ENCODE measurements around the gene IQGAP2. TPM values are rescaled to one million over a fixed set of nuclear protein-coding genes. Genes with fewer than 3 reads are reported as not detected.

Gene IQGAP2
- total RNA-seq, 1 experiment from 2014 or later, result 13.4 TPM

DNA sequence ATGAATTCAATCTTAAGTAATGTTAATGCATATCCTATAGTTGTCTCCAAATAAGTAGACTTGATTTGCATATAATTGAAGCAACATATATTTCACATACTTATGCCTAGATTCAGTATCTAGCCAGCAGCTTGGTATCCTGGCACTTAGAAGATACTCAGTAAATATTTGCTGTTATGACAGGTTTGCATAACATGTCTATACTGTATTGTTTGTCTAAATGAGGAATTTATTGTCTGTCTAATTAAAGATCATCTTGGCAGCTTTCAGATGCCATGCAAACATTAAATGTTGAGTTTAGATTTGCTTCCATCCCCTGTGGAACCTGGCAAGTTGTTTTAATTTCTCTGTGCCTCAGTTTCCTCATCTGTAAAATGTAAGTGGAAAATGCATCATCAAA is 9.4 kb downstream of the IQGAP2 start:
- no peak overlapping the region for H3K27ac Mint-ChIP-seq (ENCODE audit: unreplicated experiment)
- CTCF ChIA-PET, result no interaction called here
- no peaks in the 10 kb centered on the region for H3K4me1 Mint-ChIP-seq (ENCODE audit: low read depth, unreplicated experiment)
- no peak overlapping the region for H3K4me3 Mint-ChIP-seq (ENCODE audit: low read depth, unreplicated experiment)
- intact Hi-C loops (cut with micrococcal nuclease; ENCODE audit: unreplicated experiment), result no loop called here
- no TSS peak for BruUV-seq (replicated peaks)
- H3K27me3 Mint-ChIP-seq (ENCODE audit: unreplicated experiment), result peaks cover 14% of the 10 kb centered on the region
- TF ChIP-seq, protein P1, sequence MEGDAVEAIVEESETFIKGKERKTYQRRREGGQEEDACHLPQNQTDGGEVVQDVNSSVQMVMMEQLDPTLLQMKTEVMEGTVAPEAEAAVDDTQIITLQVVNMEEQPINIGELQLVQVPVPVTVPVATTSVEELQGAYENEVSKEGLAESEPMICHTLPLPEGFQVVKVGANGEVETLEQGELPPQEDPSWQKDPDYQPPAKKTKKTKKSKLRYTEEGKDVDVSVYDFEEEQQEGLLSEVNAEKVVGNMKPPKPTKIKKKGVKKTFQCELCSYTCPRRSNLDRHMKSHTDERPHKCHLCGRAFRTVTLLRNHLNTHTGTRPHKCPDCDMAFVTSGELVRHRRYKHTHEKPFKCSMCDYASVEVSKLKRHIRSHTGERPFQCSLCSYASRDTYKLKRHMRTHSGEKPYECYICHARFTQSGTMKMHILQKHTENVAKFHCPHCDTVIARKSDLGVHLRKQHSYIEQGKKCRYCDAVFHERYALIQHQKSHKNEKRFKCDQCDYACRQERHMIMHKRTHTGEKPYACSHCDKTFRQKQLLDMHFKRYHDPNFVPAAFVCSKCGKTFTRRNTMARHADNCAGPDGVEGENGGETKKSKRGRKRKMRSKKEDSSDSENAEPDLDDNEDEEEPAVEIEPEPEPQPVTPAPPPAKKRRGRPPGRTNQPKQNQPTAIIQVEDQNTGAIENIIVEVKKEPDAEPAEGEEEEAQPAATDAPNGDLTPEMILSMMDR (IDR thresholded peaks at IDR 0.05; ENCODE audit: unreplicated experiment), result no peak
- no peaks in the 10 kb centered on the region for H3K9me3 Mint-ChIP-seq (ENCODE audit: low read depth, unreplicated experiment)
- no peak for DNase-seq
- no peaks in the 10 kb centered on the region for H3K36me3 Mint-ChIP-seq (ENCODE audit: insufficient read depth, unreplicated experiment)

DNA sequence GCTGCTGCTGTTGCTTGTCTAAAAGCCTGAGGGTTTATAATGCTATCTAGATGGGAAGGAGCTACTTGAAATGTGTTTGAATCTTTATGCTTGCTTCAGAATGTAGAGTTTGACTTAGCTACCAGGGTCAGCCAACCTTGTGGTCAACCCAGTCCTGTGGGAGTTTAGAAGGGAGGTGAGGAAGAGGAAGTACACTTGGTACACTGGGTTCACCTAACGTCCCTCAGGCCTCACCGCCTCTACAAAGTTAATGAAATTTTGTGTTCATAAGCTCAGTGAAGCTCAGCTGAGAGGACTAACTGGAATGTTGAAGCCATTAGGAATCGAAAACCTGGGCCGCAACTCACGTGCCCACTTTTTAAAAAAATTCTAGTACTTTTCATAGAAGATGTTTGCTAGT is 10.7 kb downstream of the IQGAP2 start:
- Mint-ChIP-seq H3K27ac (ENCODE audit: unreplicated experiment) (no peak overlapping the region), H3K4me3 (ENCODE audit: low read depth, unreplicated experiment) (no peak overlapping the region), H3K36me3 (ENCODE audit: insufficient read depth, unreplicated experiment) (no peaks in the 10 kb centered on the region), H3K27me3 (ENCODE audit: unreplicated experiment) (peaks cover 14% of the 10 kb centered on the region), H3K4me1 (ENCODE audit: low read depth, unreplicated experiment) (no peaks in the 10 kb centered on the region), H3K9me3 (ENCODE audit: low read depth, unreplicated experiment) (no peaks in the 10 kb centered on the region)
- intact Hi-C loops (cut with micrococcal nuclease; ENCODE audit: unreplicated experiment), result no loop called here
- no peak for DNase-seq
- CTCF ChIA-PET, result no interaction called here
- no TSS peak for BruUV-seq (replicated peaks)
- TF ChIP-seq, protein P1 (IDR thresholded peaks at IDR 0.05; ENCODE audit: unreplicated experiment), result no peak

DNA sequence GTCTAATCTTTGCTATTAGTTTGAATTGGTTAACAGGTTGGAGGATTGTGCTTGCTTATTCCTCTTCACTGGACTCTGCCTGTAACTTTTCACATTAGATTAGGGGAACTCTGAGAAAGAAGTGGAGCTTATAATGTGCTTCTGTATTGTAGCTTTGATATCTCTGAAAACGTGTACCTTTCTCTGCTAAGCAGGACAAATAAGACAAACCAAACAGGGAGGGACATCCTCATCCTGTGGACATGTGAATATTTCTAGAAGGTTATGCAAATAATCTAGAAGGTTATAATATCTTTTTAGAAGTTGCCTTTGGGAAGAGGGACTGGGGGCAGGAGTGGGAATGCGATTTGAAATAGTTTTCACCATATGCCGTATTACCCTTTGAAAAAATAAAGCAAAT is 11.7 kb downstream of the IQGAP2 start:
- Mint-ChIP-seq H3K27ac (ENCODE audit: unreplicated experiment) (no peak overlapping the region), H3K9me3 (ENCODE audit: low read depth, unreplicated experiment) (no peaks in the 10 kb centered on the region), H3K4me1 (ENCODE audit: low read depth, unreplicated experiment) (no peaks in the 10 kb centered on the region), H3K27me3 (ENCODE audit: unreplicated experiment) (peaks cover 9% of the 10 kb centered on the region), H3K4me3 (ENCODE audit: low read depth, unreplicated experiment) (no peak overlapping the region), H3K36me3 (ENCODE audit: insufficient read depth, unreplicated experiment) (no peaks in the 10 kb centered on the region)
- CTCF ChIA-PET, result interaction anchor here (0.5 kb wide), 1 partner anchor 353 kb away, joined by 5 read pairs; no protein-coding TSS in a partner anchor
- DNase-seq, result no peak
- TF ChIP-seq, protein P1 (IDR thresholded peaks at IDR 0.05; ENCODE audit: unreplicated experiment), result no peak
- BruUV-seq (replicated peaks), result no TSS peak
- intact Hi-C loops (cut with micrococcal nuclease; ENCODE audit: unreplicated experiment), result no loop called here

DNA sequence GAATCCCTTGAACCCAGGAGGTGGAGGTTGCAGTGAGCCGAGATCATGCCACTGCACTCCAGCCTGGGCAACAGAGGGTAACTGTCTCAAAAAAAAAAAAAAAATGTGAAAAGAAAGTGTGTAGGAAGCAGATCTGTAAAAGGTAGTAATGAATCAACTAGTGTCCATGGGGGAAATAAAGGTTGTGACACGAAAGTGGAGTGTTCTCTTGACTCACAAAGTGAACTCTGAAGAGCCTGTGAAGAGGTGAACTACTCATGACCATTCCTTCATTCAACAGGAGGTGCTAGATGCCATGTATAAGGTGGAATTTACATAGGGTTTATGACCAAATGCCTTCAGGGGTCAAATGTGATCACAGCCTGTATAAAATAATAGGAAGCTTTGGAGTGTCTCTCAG is 12.8 kb downstream of the IQGAP2 start:
- BruUV-seq (replicated peaks), result no TSS peak
- intact Hi-C loops (cut with micrococcal nuclease; ENCODE audit: unreplicated experiment), result no loop called here
- no peaks in the 10 kb centered on the region for H3K36me3 Mint-ChIP-seq (ENCODE audit: insufficient read depth, unreplicated experiment)
- no peak overlapping the region for H3K4me3 Mint-ChIP-seq (ENCODE audit: low read depth, unreplicated experiment)
- no peaks in the 10 kb centered on the region for H3K9me3 Mint-ChIP-seq (ENCODE audit: low read depth, unreplicated experiment)
- CTCF ChIA-PET, result interaction anchor here (0.8 to 1.0 kb wide), 2 partner anchors 11 to 69 kb away, joined by 3 read pairs; no protein-coding TSS in a partner anchor
- no peaks in the 10 kb centered on the region for H3K4me1 Mint-ChIP-seq (ENCODE audit: low read depth, unreplicated experiment)
- TF ChIP-seq, protein P1 (IDR thresholded peaks at IDR 0.05; ENCODE audit: unreplicated experiment), result no peak
- H3K27ac Mint-ChIP-seq (ENCODE audit: unreplicated experiment), result no peak overlapping the region
- DNase-seq, result no peak
- no peaks in the 10 kb centered on the region for H3K27me3 Mint-ChIP-seq (ENCODE audit: unreplicated experiment)

Data from Calu3 (cell line).